Neural progenitor cell (in vitro differentiated cells): ENCODE measurements around the gene RALGDS. TPM values are rescaled to one million over a fixed set of nuclear protein-coding genes. Genes with fewer than 3 reads are reported as not detected.

Source experiments
- DNase-seq: peaks from one replicate; pipeline ENCODE4 v3.0.0-alpha.2; 2016; ENCODE audit warnings: low spot score
- H2AFZ ChIP-seq: fragments of 200-600 bp; sonication (generic); replicated peaks from 2 replicates; pipeline ENCODE4 v1.6.1; 2016; ENCODE audit warnings: antibody characterized with exemption
- H3F3A ChIP-seq: fragments of 200-600 bp; sonication (generic); 2 replicates; pipeline ENCODE4 v1.6.1; 2016; ENCODE audit warnings: antibody characterized with exemption, low read depth
- H3K27ac ChIP-seq: fragments of 200-600 bp; sonication (generic); 2 replicates; pipeline ENCODE4 v1.5.1; 2016; ENCODE audit warnings: mild to moderate bottlenecking
- H3K27me3 ChIP-seq: fragments of 200-600 bp; sonication (generic); 2 replicates; pipeline ENCODE4 v1.6.1; 2016; ENCODE audit warnings: mild to moderate bottlenecking, moderate library complexity
- H3K36me3 ChIP-seq: fragments of 200-600 bp; sonication (generic); 2 replicates; pipeline ENCODE4 v1.5.1; 2016
- H3K4me1 ChIP-seq: fragments of 200-600 bp; sonication (generic); 2 replicates; pipeline ENCODE4 v1.6.1; 2016; ENCODE audit warnings: mixed run types
- H3K4me2 ChIP-seq: fragments of 200-600 bp; sonication (generic); 2 replicates; pipeline ENCODE4 v1.6.1; 2016
- H3K4me3 ChIP-seq: fragments of 200-600 bp; sonication (generic); 2 replicates; pipeline ENCODE4 v1.5.1; 2016
- H3K79me2 ChIP-seq: fragments of 200-600 bp; sonication (generic); 2 replicates; pipeline ENCODE4 v1.6.1; 2016; ENCODE audit warnings: low read depth
- H3K9ac ChIP-seq: fragments of 200-600 bp; sonication (generic); 2 replicates; pipeline ENCODE4 v1.6.1; 2016
- H3K9me3 ChIP-seq: fragments of 200-600 bp; sonication (generic); 2 replicates; pipeline ENCODE4 v1.5.1; 2016; ENCODE audit warnings: low read depth
- H4K20me1 ChIP-seq: fragments of 200-600 bp; sonication (generic); 2 replicates; pipeline ENCODE4 v1.6.1; 2016; ENCODE audit warnings: low read depth
- H3K27ac Mint-ChIP-seq: 3 replicates; pipeline ENCODE4 v1.8.0; 2021; ENCODE audit warnings: mixed read lengths
- H3K27me3 Mint-ChIP-seq: 2 replicates; pipeline ENCODE4 v1.8.0; 2022; ENCODE audit warnings: low read depth, mild to moderate bottlenecking, inconsistent platforms, moderate library complexity, mixed read lengths; ENCODE audit not compliant: insufficient read depth
- H3K36me3 Mint-ChIP-seq: 3 replicates; pipeline ENCODE4 v1.8.0; 2021; ENCODE audit warnings: mixed read lengths
- H3K4me1 Mint-ChIP-seq: 3 replicates; pipeline ENCODE4 v1.8.0; 2021; ENCODE audit warnings: mixed read lengths
- H3K4me3 Mint-ChIP-seq: 3 replicates; pipeline ENCODE4 v1.8.0; 2021; ENCODE audit warnings: mild to moderate bottlenecking, moderate library complexity, mixed read lengths
- H3K9me3 Mint-ChIP-seq: 3 replicates; pipeline ENCODE4 v1.8.0; 2020; ENCODE audit warnings: mixed read lengths
- CTCF ChIP-seq: fragments of 200-600 bp; sonication (generic); IDR thresholded peaks from 2 replicates; pipeline ENCODE4 v1.5.1; 2017; ENCODE audit warnings: antibody characterized with exemption, mild to moderate bottlenecking
- EZH2 ChIP-seq: fragments of 200-600 bp; sonication (generic); IDR thresholded peaks from 2 replicates; pipeline ENCODE4 v1.6.1; 2017; ENCODE audit warnings: antibody characterized with exemption, mild to moderate bottlenecking, moderate library complexity
- EZH2phosphoT487 ChIP-seq: fragments of 200-600 bp; sonication (generic); IDR thresholded peaks from 2 replicates; pipeline ENCODE4 v1.6.1; 2017; ENCODE audit warnings: antibody characterized with exemption
- total RNA-seq: library from RNA; depleted of rRNA; stranded (reverse); fragments of >200 nt; gene quantifications from 2 replicates; pipeline ENCODE4 v1.2.3, GENCODE V29; 2015; ENCODE audit warnings: low replicate concordance

RALGDS gene
- total RNA-seq, 1 donor from 2014 or later, result 24.1 TPM

GRCh38 chr9:133057006-133057405, 64.0 kb downstream of the RALGDS start:
- H3K9me3 ChIP-seq, result no peaks in the 10 kb centered on the region
- Mint-ChIP-seq H3K27me3 (peaks cover 4% of the 10 kb centered on the region), H3K4me3 (no peak overlapping the region), H3K4me1 (peaks cover 16% of the 10 kb centered on the region), H3K27ac (no peak overlapping the region), H3K36me3 (peaks cover 22% of the 10 kb centered on the region), H3K9me3 (no peaks in the 10 kb centered on the region)
- peaks cover 20% of the 10 kb centered on the region for H3K4me1 ChIP-seq
- no peak for TF ChIP-seq EZH2
- no peak for TF ChIP-seq EZH2phosphoT487
- no peak for TF ChIP-seq CTCF
- no peak overlapping the region for H3K4me2 ChIP-seq
- H2AFZ ChIP-seq, result no peak overlapping the region
- H3K27ac ChIP-seq, result no peak overlapping the region
- H3K9ac ChIP-seq, result no peak overlapping the region
- H3K36me3 ChIP-seq, result no peaks in the 10 kb centered on the region
- DNase-seq, result no peak
- H4K20me1 ChIP-seq, result no peaks in the 10 kb centered on the region
- no peaks in the 10 kb centered on the region for H3K79me2 ChIP-seq
- no peaks in the 10 kb centered on the region for H3K27me3 ChIP-seq
- no peak overlapping the region for H3K4me3 ChIP-seq
- peaks cover 20% of the 10 kb centered on the region for H3F3A ChIP-seq

GRCh38 chr9:133056533-133056932, 64.5 kb downstream of the RALGDS start:
- Histone ChIP-seq H3F3A (peaks cover 20% of the 10 kb centered on the region), H3K27me3 (no peaks in the 10 kb centered on the region), H3K9me3 (no peaks in the 10 kb centered on the region), H3K79me2 (no peaks in the 10 kb centered on the region), H3K4me2 (no peak overlapping the region), H2AFZ (no peak overlapping the region), H3K4me1 (peaks cover 19% of the 10 kb centered on the region), H3K4me3 (no peak overlapping the region), H3K27ac (no peak overlapping the region), H4K20me1 (no peaks in the 10 kb centered on the region), H3K9ac (no peak overlapping the region), H3K36me3 (no peaks in the 10 kb centered on the region)
- H3K36me3 Mint-ChIP-seq, result peaks cover 23% of the 10 kb centered on the region
- H3K27ac Mint-ChIP-seq, result no peak overlapping the region
- DNase-seq, result no peak
- TF ChIP-seq EZH2 (no peak), CTCF (no peak), EZH2phosphoT487 (no peak)
- H3K9me3 Mint-ChIP-seq, result no peaks in the 10 kb centered on the region
- peaks cover 16% of the 10 kb centered on the region for H3K4me1 Mint-ChIP-seq
- peaks cover 4% of the 10 kb centered on the region for H3K27me3 Mint-ChIP-seq
- H3K4me3 Mint-ChIP-seq, result no peak overlapping the region

GRCh38 chr9:133055788-133056420, 65.1 kb downstream of the RALGDS start:
- Mint-ChIP-seq H3K4me1 (peaks cover 13% of the 10 kb centered on the region), H3K9me3 (no peaks in the 10 kb centered on the region), H3K27me3 (peaks cover 4% of the 10 kb centered on the region), H3K4me3 (no peak overlapping the region), H3K36me3 (peaks cover 24% of the 10 kb centered on the region), H3K27ac (no peak overlapping the region)
- Histone ChIP-seq H3K79me2 (no peaks in the 10 kb centered on the region), H3K27ac (no peak overlapping the region), H3K4me3 (no peak overlapping the region), H3K9ac (no peak overlapping the region), H3K9me3 (no peaks in the 10 kb centered on the region), H3K4me2 (no peak overlapping the region), H2AFZ (no peak overlapping the region), H3K4me1 (peaks cover 13% of the 10 kb centered on the region), H3F3A (peaks cover 15% of the 10 kb centered on the region), H3K36me3 (no peaks in the 10 kb centered on the region), H3K27me3 (no peaks in the 10 kb centered on the region), H4K20me1 (no peaks in the 10 kb centered on the region)
- no peak for DNase-seq
- TF ChIP-seq CTCF (no peak), EZH2 (no peak), EZH2phosphoT487 (no peak)
